Effector memory CD8-positive, alpha-beta T cell (primary cell): ENCODE measurements around the gene IQSEC3.

ENCODE experiments used
- ATAC-seq: fragments of 150-1000 bp; cut with Tn5 transposase; replicated peaks from 2 replicates; pipeline ENCODE4 v1.10.0; 2021; ENCODE audit warnings: mild to moderate bottlenecking, moderate library complexity
- DNase-seq, 3 experiments: peaks; one replicate each; pipeline ENCODE4 v3.0.0; 2021
- H3K27ac Mint-ChIP-seq, 2 donors: one replicate each; pipeline ENCODE4 v1.8.0; 2022; ENCODE audit warnings: mild to moderate bottlenecking in 2 of 2, mixed read lengths in 2 of 2, moderate library complexity in 2 of 2
- H3K27me3 Mint-ChIP-seq, 2 donors: one replicate each; pipeline ENCODE4 v1.8.0; 2022; ENCODE audit warnings: mixed read lengths in 2 of 2
- H3K36me3 Mint-ChIP-seq: one replicate; pipeline ENCODE4 v1.8.0; 2022; ENCODE audit warnings: mild to moderate bottlenecking, moderate library complexity, mixed read lengths; ENCODE audit not compliant: insufficient read depth
- H3K4me1 Mint-ChIP-seq, 2 donors: one replicate each; pipeline ENCODE4 v1.8.0; 2022; ENCODE audit warnings: low read depth in 2 of 2, mixed read lengths in 2 of 2
- H3K4me3 Mint-ChIP-seq, 2 donors: one replicate each; pipeline ENCODE4 v1.8.0; 2022; ENCODE audit warnings: mild to moderate bottlenecking in 2 of 2, mixed read lengths in 2 of 2, moderate library complexity in 2 of 2
- H3K9me3 Mint-ChIP-seq, 2 donors: one replicate each; pipeline ENCODE4 v1.8.0; 2022; ENCODE audit warnings: mixed read lengths in 2 of 2

IQSEC3 gene

GRCh38 chr12:197347-197746, 130.8 kb downstream of the IQSEC3 start:
- Mint-ChIP-seq H3K4me3 (no peak overlapping the region), H3K27ac (no peak overlapping the region), H3K27me3 (peaks cover 67% of the 10 kb centered on the region in 2 donors)

GRCh38 chr12:197911-198695, 131.5 kb downstream of the IQSEC3 start:
- ATAC-seq (no peak), DNase-seq (no peak)
- Mint-ChIP-seq H3K4me3 (no peak overlapping the region), H3K4me1 (no peaks in the 10 kb centered on the region), H3K27me3 (peaks cover 66 to 67% of the 10 kb centered on the region in 2 donors), H3K27ac (no peak overlapping the region), H3K36me3 (no peaks in the 10 kb centered on the region), H3K9me3 (no peaks in the 10 kb centered on the region)

More at GRCh38 chr12:197347-197746, 130.8 kb downstream of the IQSEC3 start:
- H3K4me1 Mint-ChIP-seq = no peaks in the 10 kb centered on the region
- no peaks in the 10 kb centered on the region for H3K36me3 Mint-ChIP-seq
- DNase-seq (no peak), ATAC-seq (no peak)
- H3K9me3 Mint-ChIP-seq = no peaks in the 10 kb centered on the region

DNA sequence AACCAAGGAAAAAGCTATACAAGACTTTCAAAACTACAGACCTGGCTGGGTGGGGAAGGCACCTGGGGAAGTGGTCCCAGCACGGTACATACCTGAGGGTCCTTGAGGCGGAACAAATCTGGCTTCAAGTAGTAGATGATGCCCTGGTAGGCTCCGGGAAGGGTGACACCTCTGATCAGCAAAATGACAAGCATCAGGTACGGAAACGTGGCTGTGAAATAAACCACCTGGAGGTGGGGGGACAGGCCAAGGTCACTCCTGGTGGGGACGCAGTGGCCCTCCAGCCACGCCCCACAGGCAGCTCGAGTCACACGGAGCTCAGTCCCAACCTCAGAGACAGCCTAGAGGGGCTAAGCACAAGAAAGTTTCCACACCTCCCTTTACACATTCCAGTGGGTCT, 132.1 kb downstream of the IQSEC3 start:
- H3K4me3 Mint-ChIP-seq = no peak overlapping the region
- DNase-seq (no peak), ATAC-seq (no peak)
- H3K9me3 Mint-ChIP-seq = no peaks in the 10 kb centered on the region
- H3K27me3 Mint-ChIP-seq = peaks cover 64% of the 10 kb centered on the region in 2 donors
- no peaks in the 10 kb centered on the region for H3K4me1 Mint-ChIP-seq
- no peak overlapping the region for H3K27ac Mint-ChIP-seq
- no peaks in the 10 kb centered on the region for H3K36me3 Mint-ChIP-seq

DNA sequence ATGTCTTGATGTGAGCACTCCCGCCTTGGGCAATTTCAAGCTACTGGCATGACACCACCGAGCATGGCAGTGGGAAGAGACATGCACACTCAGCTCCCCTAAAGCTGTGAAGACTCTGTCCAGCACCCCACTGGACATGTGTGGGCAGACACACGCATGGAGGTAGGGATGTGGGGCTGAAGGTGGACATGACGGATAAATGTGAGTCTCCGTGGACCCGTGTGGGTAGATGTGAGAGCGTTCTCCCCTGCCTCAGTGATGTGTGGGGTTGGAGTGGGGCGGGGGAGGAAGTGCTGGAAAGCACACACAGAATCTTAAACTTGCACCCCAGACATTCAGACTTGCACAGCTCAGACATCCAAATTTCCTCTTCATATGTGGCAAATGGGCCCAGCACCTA, 134.8 kb downstream of the IQSEC3 start:
- DNase-seq (no peak), ATAC-seq (no peak)
- Mint-ChIP-seq H3K27ac (no peak overlapping the region), H3K4me3 (no peak overlapping the region), H3K4me1 (no peaks in the 10 kb centered on the region), H3K27me3 (peaks cover 56 to 75% of the 10 kb centered on the region in 2 donors), H3K36me3 (no peaks in the 10 kb centered on the region), H3K9me3 (no peaks in the 10 kb centered on the region)

GRCh38 chr12:202081-202731, 135.6 kb downstream of the IQSEC3 start:
- no peak for ATAC-seq
- no peak overlapping the region for H3K27ac Mint-ChIP-seq
- no peak for DNase-seq
- peaks cover 57 to 79% of the 10 kb centered on the region in 2 donors for H3K27me3 Mint-ChIP-seq
- H3K9me3 Mint-ChIP-seq = no peaks in the 10 kb centered on the region
- no peaks in the 10 kb centered on the region for H3K36me3 Mint-ChIP-seq
- H3K4me1 Mint-ChIP-seq = no peaks in the 10 kb centered on the region
- H3K4me3 Mint-ChIP-seq = no peak overlapping the region

DNA sequence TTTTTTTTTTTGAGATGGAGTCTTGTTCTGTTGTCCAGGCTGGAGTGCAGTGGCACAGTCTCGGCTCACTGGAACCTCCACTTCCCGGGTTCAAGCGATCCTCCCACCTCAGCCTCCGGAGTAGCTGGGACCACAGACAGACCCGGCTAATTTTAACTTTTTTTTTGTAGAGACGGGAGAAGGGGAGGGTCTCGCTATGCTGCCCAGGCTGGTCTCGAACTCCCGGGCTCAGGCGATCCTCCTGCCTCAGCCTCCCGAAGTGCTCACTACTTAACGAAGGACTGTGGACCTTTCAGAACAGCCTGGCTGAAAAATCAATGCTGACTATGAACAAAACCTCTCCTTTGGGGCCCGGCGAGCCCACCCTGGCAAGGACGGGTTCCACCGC, 136.5 kb downstream of the IQSEC3 start:
- Mint-ChIP-seq H3K27ac (no peak overlapping the region), H3K27me3 (peaks cover 54 to 79% of the 10 kb centered on the region in 2 donors), H3K36me3 (no peaks in the 10 kb centered on the region), H3K4me3 (no peak overlapping the region), H3K4me1 (no peaks in the 10 kb centered on the region), H3K9me3 (no peaks in the 10 kb centered on the region)
- ATAC-seq (no peak), DNase-seq (no peak)

- Mint-ChIP-seq H3K36me3 (no peaks in the 10 kb centered on the region), H3K27ac (no peak overlapping the region), H3K27me3 (peaks cover 58 to 79% of the 10 kb centered on the region in 2 donors), H3K4me3 (no peak overlapping the region), H3K9me3 (no peaks in the 10 kb centered on the region), H3K4me1 (no peaks in the 10 kb centered on the region)
- DNase-seq = no peak
- no peak for ATAC-seq
Measured at GRCh38 chr12:203462-204260, 137.1 kb downstream of the IQSEC3 start.

- Mint-ChIP-seq H3K27ac (no peak overlapping the region), H3K9me3 (no peaks in the 10 kb centered on the region), H3K36me3 (no peaks in the 10 kb centered on the region), H3K27me3 (peaks cover 64 to 84% of the 10 kb centered on the region in 2 donors), H3K4me3 (no peak overlapping the region), H3K4me1 (no peaks in the 10 kb centered on the region)
- DNase-seq (no peak), ATAC-seq (no peak)
Measured at GRCh38 chr12:204261-204678, 137.7 kb downstream of the IQSEC3 start.

GRCh38 chr12:205026-205425, 138.5 kb downstream of the IQSEC3 start:
- no peaks in the 10 kb centered on the region for H3K4me1 Mint-ChIP-seq
- DNase-seq (no peak), ATAC-seq (no peak)
- H3K36me3 Mint-ChIP-seq = no peaks in the 10 kb centered on the region
- H3K4me3 Mint-ChIP-seq = no peak overlapping the region
- H3K27ac Mint-ChIP-seq = no peak overlapping the region
- peaks cover 60 to 92% of the 10 kb centered on the region in 2 donors for H3K27me3 Mint-ChIP-seq
- H3K9me3 Mint-ChIP-seq = no peaks in the 10 kb centered on the region

DNA sequence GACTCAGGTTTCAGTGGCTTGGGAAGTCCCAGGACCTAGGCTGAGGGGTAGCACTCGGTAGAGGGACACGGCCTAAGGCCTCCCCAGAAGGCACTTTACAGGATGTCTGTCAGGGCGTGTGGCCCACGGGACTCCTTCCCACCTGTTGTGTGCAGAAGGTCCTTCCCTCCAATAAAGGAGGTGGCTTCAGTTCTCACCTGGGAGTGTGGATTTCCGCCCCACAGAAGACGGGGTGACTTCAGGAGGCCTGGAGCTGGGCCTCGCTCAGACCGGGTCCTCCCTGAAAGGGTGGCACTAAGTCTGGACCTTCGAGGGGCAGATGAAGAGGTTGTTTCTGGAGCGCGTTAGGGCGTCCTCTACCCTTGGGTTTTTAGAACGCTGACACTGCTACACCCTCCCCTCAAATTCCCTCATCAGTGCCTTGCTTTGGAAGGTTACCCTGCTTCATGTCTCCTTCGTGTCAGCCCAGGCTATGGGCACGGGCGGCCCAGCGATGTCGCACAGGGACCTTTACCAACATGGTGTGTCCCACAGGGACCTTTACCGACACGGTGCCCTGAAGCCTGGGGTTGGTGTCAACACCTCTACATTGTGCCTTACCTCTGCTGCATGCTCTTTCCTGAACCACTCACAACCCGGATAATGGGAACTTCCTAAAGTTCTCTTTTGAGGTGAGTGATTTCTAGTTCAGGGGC, 140.3 kb downstream of the IQSEC3 start:
- ATAC-seq = no peak
- H3K27ac Mint-ChIP-seq = no peak overlapping the region
- H3K36me3 Mint-ChIP-seq = no peaks in the 10 kb centered on the region
- H3K27me3 Mint-ChIP-seq = peaks cover 60 to 94% of the 10 kb centered on the region in 2 donors
- no peak for DNase-seq
- no peak overlapping the region for H3K4me3 Mint-ChIP-seq
- H3K9me3 Mint-ChIP-seq = no peaks in the 10 kb centered on the region
- H3K4me1 Mint-ChIP-seq = no peaks in the 10 kb centered on the region

GRCh38 chr12:207804-208203, 141.2 kb downstream of the IQSEC3 start:
- Mint-ChIP-seq H3K27ac (no peak overlapping the region), H3K36me3 (no peaks in the 10 kb centered on the region), H3K4me3 (no peak overlapping the region), H3K9me3 (no peaks in the 10 kb centered on the region), H3K27me3 (peaks cover 58 to 94% of the 10 kb centered on the region in 2 donors), H3K4me1 (peaks cover 0 to 1% of the 10 kb centered on the region in 2 donors)
- DNase-seq = no peak
- no peak for ATAC-seq

DNA sequence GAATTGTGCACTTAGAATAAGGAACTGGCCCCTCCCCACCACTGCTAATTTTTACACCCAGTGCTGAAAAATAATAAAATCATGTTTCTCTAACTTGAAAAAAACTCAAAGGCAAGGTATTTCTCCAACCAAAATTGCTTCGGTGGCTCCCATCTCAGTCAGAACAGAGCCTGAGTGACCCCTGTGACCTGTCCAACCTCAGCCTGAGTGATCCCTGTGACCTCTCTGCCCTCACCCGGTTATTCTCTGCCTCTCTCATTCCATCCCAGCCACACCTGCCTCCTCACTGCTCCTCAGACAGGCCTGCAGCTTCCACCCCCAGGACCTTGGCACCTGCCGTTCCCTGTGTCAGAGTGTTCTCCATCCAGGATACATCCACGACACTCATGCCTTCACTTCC, 142.2 kb downstream of the IQSEC3 start:
- Mint-ChIP-seq H3K27me3 (peaks cover 66 to 100% of the 10 kb centered on the region in 2 donors), H3K36me3 (no peaks in the 10 kb centered on the region), H3K4me1 (peaks cover 0 to 8% of the 10 kb centered on the region in 2 donors), H3K4me3 (no peak overlapping the region), H3K9me3 (no peaks in the 10 kb centered on the region), H3K27ac (no peak overlapping the region)
- no peak for ATAC-seq
- no peak for DNase-seq

DNA sequence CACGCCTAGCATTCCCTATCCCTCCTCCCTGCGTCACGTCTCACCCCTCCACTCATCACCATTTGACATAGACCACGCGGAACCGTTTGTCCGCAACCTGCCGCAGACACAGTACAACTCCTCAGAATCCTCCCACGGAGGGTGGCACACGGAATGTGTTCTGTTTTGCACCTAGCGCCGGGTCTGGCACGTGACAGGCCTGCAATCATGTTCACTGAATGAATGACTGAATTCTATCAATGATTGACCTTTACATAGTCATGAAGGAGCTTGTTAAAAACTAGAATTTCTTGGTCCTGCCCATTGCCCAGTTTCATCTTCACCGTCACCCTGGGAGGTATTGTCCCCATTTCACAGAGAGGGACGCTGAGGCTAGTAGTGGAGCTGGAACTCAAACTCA, 142.7 kb downstream of the IQSEC3 start:
- Mint-ChIP-seq H3K4me1 (peaks cover 0 to 8% of the 10 kb centered on the region in 2 donors), H3K9me3 (no peaks in the 10 kb centered on the region), H3K4me3 (no peak overlapping the region), H3K27ac (no peak overlapping the region), H3K36me3 (no peaks in the 10 kb centered on the region), H3K27me3 (peaks cover 70 to 100% of the 10 kb centered on the region in 2 donors)
- ATAC-seq (no peak), DNase-seq (no peak)
